ENCODE measurements around the gene EME2. TPM values are rescaled to one million over a fixed set of nuclear protein-coding genes. Genes with fewer than 3 reads are reported as not detected.

The EME2 gene
- total and polyA plus RNA-seq, 9 donors = 0.83 to 19.2 (median 13.7) TPM

GRCh38 chr16:1740234-1740633 is 32.4 kb upstream of the EME2 start:
- no peaks in the 10 kb centered on the region for H3K36me3 ChIP-seq
- H3K4me3 ChIP-seq = no peak overlapping the region
- H3K27me3 ChIP-seq = no peaks in the 10 kb centered on the region
- H3K27ac ChIP-seq = no peak overlapping the region
- H3K4me1 ChIP-seq (ENCODE audit: insufficient read depth) = no peaks in the 10 kb centered on the region
- WGBS, 3 donors = 95 to 97% (median 95%) methylated on average over 33 of the region's 33 CpGs
- H3K9me3 ChIP-seq = no peaks in the 10 kb centered on the region
- intact Hi-C loops (cut with DNase I) = no loop called here
- TF ChIP-seq EP300 (IDR thresholded peaks at IDR 0.05) (no peak), CTCF (IDR thresholded peaks at IDR 0.05) (no peak), POLR2A (IDR thresholded peaks at IDR 0.05) (no peak)
- DNase-seq = no peak

- H3K4me1 ChIP-seq (ENCODE audit: insufficient read depth) = no peaks in the 10 kb centered on the region
- TF ChIP-seq CTCF (IDR thresholded peaks at IDR 0.05) (no peak), POLR2A (IDR thresholded peaks at IDR 0.05) (no peak), EP300 (IDR thresholded peaks at IDR 0.05) (no peak)
- WGBS, 3 donors = 87 to 88% (median 87%) methylated on average over 30 of the region's 30 CpGs
- intact Hi-C loops (cut with DNase I) = no loop called here
- no peak overlapping the region for H3K4me3 ChIP-seq
- no peak overlapping the region for H3K27ac ChIP-seq
- H3K27me3 ChIP-seq = no peaks in the 10 kb centered on the region
- no peaks in the 10 kb centered on the region for H3K36me3 ChIP-seq
- H3K9me3 ChIP-seq = no peaks in the 10 kb centered on the region
- peak in 1 of 5 donors; percentile 32 for DNase-seq
These were observed 31.7 kb upstream of the EME2 start for GRCh38 chr16:1740781-1741490.

GRCh38 chr16:1741553-1742165 is 31.0 kb upstream of the EME2 start:
- Histone ChIP-seq H3K4me3 (no peak overlapping the region), H3K27me3 (no peaks in the 10 kb centered on the region), H3K4me1 (ENCODE audit: insufficient read depth) (no peaks in the 10 kb centered on the region), H3K36me3 (no peaks in the 10 kb centered on the region), H3K27ac (no peak overlapping the region), H3K9me3 (no peaks in the 10 kb centered on the region)
- WGBS, 3 donors = 87 to 92% (median 88%) methylated on average over 17 to 19 of the region's 19 CpGs
- DNase-seq = no peak
- intact Hi-C loops (cut with DNase I) = no loop called here
- TF ChIP-seq CTCF (IDR thresholded peaks at IDR 0.05) (no peak), EP300 (IDR thresholded peaks at IDR 0.05) (no peak), POLR2A (IDR thresholded peaks at IDR 0.05) (no peak)

GRCh38 chr16:1743376-1744337 is 29.0 kb upstream of the EME2 start:
- Histone ChIP-seq H3K36me3 (no peaks in the 10 kb centered on the region), H3K4me3 (no peak overlapping the region), H3K27me3 (no peaks in the 10 kb centered on the region), H3K4me1 (ENCODE audit: insufficient read depth) (no peaks in the 10 kb centered on the region), H3K9me3 (no peaks in the 10 kb centered on the region), H3K27ac (no peak overlapping the region)
- no peak for DNase-seq
- intact Hi-C loops (cut with DNase I) = no loop called here
- WGBS, 3 donors = 88 to 89% (median 88%) methylated on average over 31 to 32 of the region's 32 CpGs
- no peak for TF ChIP-seq POLR2A (IDR thresholded peaks at IDR 0.05)
- TF ChIP-seq CTCF (IDR thresholded peaks at IDR 0.05) = no peak
- no peak for TF ChIP-seq EP300 (IDR thresholded peaks at IDR 0.05)
